Kidney epithelial cell (primary cell): ENCODE results near the gene MYO5C. TPM values are rescaled to one million over a fixed set of nuclear protein-coding genes. Genes with fewer than 3 reads are reported as not detected.

Source experiments
- DNase-seq: peaks from one replicate; pipeline ENCODE4 v3.0.0-alpha.2; 2010; ENCODE audit warnings: low read depth
- H3K27me3 ChIP-seq: 2 replicates; pipeline ENCODE4 v1.6.0; 2011; ENCODE audit warnings: low read length; ENCODE audit not compliant: control insufficient read depth, insufficient read depth
- H3K36me3 ChIP-seq: 2 replicates; pipeline ENCODE4 v1.5.1; 2011; ENCODE audit warnings: low read length; ENCODE audit not compliant: control insufficient read depth, insufficient read depth
- H3K4me3 ChIP-seq: 2 replicates; pipeline ENCODE4 v1.5.1; 2011; ENCODE audit warnings: low read depth, mild to moderate bottlenecking, control low read depth, low read length
- CTCF ChIP-seq: IDR thresholded peaks from 2 replicates; pipeline ENCODE4 v1.5.1; 2011; ENCODE audit warnings: mild to moderate bottlenecking, moderate library complexity, low read length, control low read depth, inconsistent platforms; ENCODE audit not compliant: insufficient read depth, poor library complexity, severe bottlenecking
- total RNA-seq: library from RNA; depleted of rRNA; stranded (reverse); fragments of >200 nt; gene quantifications from 2 replicates; pipeline ENCODE4 v1.2.3, GENCODE V29; 2015

MYO5C gene
- total RNA-seq, 1 donor from 2014 or later, result 26.4 TPM

- Histone ChIP-seq H3K27me3 (no peaks in the 10 kb centered on the region), H3K36me3 (peaks cover 1% of the 10 kb centered on the region), H3K4me3 (no peak overlapping the region)
- no peak for DNase-seq
- TF ChIP-seq CTCF, result no peak
Observed at GRCh38 chr15:52224211-52224610, 71.4 kb downstream of the MYO5C start.

GRCh38 chr15:52221730-52222129 lies 73.9 kb downstream of the MYO5C start:
- TF ChIP-seq CTCF, result no peak
- DNase-seq, result no peak
- Histone ChIP-seq H3K27me3 (no peaks in the 10 kb centered on the region), H3K36me3 (peaks cover 1% of the 10 kb centered on the region), H3K4me3 (no peak overlapping the region)

GRCh38 chr15:52220937-52221660 lies 74.5 kb downstream of the MYO5C start:
- H3K36me3 ChIP-seq, result peaks cover 1% of the 10 kb centered on the region
- H3K4me3 ChIP-seq, result no peak overlapping the region
- no peaks in the 10 kb centered on the region for H3K27me3 ChIP-seq
- no peak for TF ChIP-seq CTCF
- DNase-seq, result no peak

GRCh38 chr15:52220251-52220650 lies 75.4 kb downstream of the MYO5C start:
- Histone ChIP-seq H3K36me3 (peaks cover 1% of the 10 kb centered on the region), H3K27me3 (no peaks in the 10 kb centered on the region), H3K4me3 (no peak overlapping the region)
- TF ChIP-seq CTCF, result no peak
- no peak for DNase-seq

- no peaks in the 10 kb centered on the region for H3K27me3 ChIP-seq
- no peak overlapping the region for H3K4me3 ChIP-seq
- no peak for TF ChIP-seq CTCF
- DNase-seq, result no peak
- peaks cover 1% of the 10 kb centered on the region for H3K36me3 ChIP-seq
Observed at GRCh38 chr15:52218816-52219215, 76.8 kb downstream of the MYO5C start.

GRCh38 chr15:52218371-52218770 lies 77.2 kb downstream of the MYO5C start:
- TF ChIP-seq CTCF, result no peak
- Histone ChIP-seq H3K27me3 (no peaks in the 10 kb centered on the region), H3K36me3 (peaks cover 1% of the 10 kb centered on the region), H3K4me3 (no peak overlapping the region)
- no peak for DNase-seq
